Skeletal muscle cell (primary cell): ENCODE data around the gene FRMPD3.
A peak's percentile ranks its signal among the peaks of the same experiment; 100 is the strongest.
"Not testable (repeated sequence)": the region's sequence is repeated elsewhere in the genome, so short reads cannot be mapped to it uniquely, and the experiment has no call there.

Experiments
- DNase-seq: peaks from one replicate; pipeline ENCODE4 v3.0.0-alpha.2; 2010; ENCODE audit warnings: low read depth
- H3K4me3 ChIP-seq: 2 replicates; pipeline ENCODE4 v1.5.1; 2011; ENCODE audit warnings: low read depth, mild to moderate bottlenecking, control low read depth, low read length, moderate library complexity

The FRMPD3 gene

DNA sequence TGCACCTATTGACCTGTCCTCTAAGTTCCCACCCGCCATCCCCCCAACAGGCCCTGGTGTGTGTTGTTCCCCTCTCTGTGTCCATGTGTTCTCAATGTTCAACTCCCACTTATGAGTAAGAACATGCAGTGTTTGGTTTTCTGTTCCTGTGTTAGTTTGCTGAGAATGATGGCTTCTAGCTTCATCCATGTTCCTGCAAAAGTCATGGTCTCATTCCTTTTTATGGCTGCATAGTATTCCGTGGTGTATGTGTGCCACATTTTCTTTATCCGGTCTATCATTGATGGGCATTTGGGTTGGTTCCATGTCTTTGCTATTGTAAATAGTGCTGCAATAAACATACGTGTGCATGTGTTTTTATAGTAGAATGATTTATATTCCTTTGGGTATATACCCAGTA, 22.0 kb downstream of the FRMPD3 start:
- not testable (repeated sequence) for H3K4me3 ChIP-seq, DNase-seq

DNA sequence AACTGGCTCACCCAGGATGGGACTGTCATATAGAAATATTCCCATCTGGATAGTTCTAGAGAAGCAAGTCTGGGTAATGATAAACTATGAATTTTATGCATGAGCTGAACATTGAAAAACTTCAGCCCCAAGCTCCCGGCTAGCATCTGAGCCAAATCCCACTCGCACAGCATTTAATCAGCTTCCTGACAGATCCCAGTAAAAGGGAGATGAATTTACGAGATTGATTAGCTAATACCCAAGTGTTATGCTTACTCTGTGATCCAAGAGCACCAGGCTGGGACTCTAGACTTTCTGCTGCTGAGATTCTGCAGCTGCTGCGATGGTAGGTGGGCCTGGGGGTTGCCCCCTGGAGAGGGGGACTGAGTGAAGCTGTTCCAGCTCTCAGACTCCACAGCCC, 28.0 kb downstream of the FRMPD3 start:
- DNase-seq: no peak
- H3K4me3 ChIP-seq: no peak overlapping the region

DNA sequence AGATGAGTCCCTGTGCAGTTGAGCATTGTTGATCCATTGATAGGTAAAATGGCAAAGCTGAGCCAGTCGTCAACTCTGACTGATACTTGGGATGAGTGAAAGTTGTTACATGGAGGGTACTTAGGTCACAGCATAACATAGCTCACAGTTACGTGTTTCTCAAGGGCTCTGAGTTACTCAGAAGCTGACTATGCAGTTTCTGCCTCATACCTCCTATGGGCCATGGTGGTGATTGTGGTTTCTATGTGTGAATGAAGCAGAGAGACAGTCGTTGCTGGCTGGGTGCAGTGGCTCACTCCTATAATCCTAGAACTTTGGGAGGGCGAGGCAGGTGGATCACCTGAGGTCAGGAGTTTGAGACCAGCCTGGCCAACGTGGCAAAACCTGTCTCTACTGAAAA, 30.8 kb downstream of the FRMPD3 start:
- no peak for DNase-seq
- H3K4me3 ChIP-seq: no peak overlapping the region

DNA sequence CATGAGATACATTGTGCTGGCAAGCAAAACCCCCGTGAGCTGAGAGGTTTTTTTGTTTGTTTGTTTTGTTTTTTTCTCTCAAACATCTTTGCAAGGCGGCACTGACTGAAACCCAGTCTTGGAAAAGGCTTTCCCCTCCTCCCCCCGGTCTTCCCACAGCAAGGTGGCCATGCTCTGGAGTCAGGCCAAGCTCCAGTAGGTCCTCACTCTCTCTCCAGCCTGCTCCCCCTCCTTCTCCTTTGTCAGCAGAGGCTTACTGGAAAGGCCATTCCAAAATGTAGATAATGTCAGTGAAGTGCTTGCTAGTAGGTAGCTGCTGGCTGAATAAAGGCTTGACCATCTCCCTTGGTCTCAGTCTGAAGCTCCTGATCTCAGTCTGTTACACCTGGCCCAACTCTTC, 32.6 kb downstream of the FRMPD3 start:
- no peak for DNase-seq
- no peak overlapping the region for H3K4me3 ChIP-seq

DNA sequence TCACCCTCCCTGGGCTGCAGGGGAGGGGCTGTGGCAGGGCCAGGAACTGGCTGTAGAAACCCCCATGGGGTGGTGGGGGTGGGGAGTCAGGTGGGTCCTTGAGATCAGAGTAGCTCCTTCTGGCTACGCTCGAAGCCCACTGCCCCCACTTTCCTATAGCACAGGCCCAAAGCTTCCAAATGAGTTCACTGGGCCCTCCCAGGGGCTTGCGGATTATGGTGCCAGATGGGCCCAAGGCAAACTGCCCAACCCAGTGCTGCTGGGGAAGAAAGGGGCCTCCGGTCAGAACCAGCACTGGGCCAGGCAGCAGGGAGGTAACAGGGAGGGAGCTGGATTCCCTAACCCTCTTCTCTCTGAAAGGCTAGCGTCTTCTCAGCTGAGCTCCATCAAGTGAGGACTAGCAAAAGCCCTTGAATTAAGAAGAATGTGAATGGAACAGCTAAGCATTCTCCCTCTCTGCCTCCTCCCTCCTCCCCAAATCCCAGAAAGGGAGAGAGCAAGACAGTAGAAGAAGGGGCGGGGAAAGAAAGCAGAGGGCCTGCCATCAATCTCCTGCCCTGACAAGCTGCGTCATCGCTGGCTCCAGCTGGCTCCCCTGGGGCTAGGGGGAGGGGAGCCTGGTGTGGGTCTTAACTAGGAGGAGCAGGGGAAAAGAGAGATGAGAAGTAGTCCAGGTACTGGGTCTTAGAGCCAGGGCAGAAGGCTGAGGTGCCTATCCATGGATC, 34.7 kb downstream of the FRMPD3 start:
- peak; percentile 13 for DNase-seq
- no peak overlapping the region for H3K4me3 ChIP-seq

DNA sequence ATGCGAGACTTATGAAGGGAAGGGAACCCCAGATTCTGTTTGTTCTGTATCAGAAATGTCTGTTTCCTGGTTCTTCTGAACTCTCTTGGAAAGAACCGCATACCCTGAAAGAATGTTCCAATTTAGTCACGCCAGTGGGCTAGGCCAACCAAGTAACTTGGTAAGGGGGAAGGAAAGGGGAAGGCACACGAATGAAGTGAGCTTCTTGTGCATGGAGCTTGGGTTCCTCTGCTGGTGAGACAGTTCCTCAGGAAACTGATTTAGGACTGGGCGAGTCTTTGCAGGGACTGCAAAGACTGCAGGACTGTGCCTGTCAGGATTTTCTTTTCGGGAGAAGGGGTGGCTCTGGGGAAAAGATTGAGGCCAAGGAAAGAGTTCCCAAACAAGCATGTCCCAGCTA, 35.6 kb downstream of the FRMPD3 start:
- H3K4me3 ChIP-seq: no peak overlapping the region
- DNase-seq: no peak

DNA sequence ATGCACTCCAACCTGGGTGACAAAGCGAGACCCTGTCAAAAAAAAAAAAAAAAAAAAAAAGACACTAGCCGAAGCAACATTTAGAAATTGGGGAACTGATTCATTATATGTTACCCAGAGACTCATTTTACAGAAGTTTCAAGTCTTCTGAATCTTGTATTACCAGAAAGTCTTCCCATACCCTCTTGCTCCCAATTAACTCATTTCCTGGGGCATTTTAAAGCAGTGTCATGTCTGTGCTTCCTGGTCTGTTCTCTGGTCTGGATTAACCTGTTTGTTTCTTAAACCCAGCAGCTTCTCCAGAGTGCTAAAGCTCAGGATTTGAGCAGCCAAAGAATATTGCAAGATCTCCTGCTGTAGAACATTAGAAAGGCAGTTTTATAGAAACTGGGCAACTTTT, 43.7 kb downstream of the FRMPD3 start:
- DNase-seq: no peak
- no peak overlapping the region for H3K4me3 ChIP-seq

DNA sequence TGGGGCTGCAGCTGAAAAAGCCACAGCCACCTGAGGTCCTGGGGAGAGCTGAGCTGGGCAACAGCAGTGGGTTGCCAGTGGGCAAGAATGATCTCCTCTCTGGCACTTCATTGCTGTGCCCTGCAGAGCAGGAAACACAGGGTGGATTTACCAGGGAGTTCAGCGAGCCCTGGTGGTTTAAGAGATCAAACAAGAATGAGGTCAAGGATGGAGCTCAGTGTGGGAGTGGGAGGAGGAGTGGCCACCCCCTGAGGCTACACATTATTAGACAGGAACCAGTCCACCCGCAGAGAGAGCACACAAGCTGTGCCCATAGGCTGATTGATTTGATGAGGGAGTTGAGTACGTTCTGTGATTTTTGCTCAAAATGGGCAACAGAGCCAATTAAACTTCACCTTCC, 47.3 kb downstream of the FRMPD3 start:
- no peak overlapping the region for H3K4me3 ChIP-seq
- DNase-seq: no peak
